Left cardiac atrium (tissue), 4 donors: ENCODE measurements around the gene SPRYD7. TPM values are rescaled to one million over a fixed set of nuclear protein-coding genes. Genes with fewer than 3 reads are reported as not detected.

Source experiments
- ATAC-seq, 2 donors: fragments of 200-7000 bp; cut with Tn5 transposase; one replicate each; pipeline ENCODE4 v1.9.1; 2020; ENCODE audit warnings: mild to moderate bottlenecking in 2 of 2, moderate library complexity in 2 of 2
- DNase-seq: peaks from one replicate; pipeline ENCODE4 v3.0.0-alpha.2; 2020
- intact Hi-C, 2 donors: fragments of 100-400 bp; cut with DNase I; formaldehyde crosslinking; loops; one replicate each; pipeline versions ENCODE4 v1.14.1 to v1.15.1; 2022 to 2023
- total RNA-seq, 2 donors: library from RNA; stranded (reverse); fragmentation: NEBNext Ultra II Directional; extraction: Animal tissue kit (Norgen Biotek cat#: 25700); gene quantifications; one replicate each; pipeline ENCODE4 v1.2.1, GENCODE V29; 2021
- donor health status: DM: no; HTN: yes; CAD: no.
- donor health status: DM: no; HTN: yes; CAD: no; lungs with severe emphysema.
- donor health status: DM: yes; HTN: yes; CAD: no.
- donor health status: Dilated cardiomyopathy.

Gene SPRYD7
- total RNA-seq, 2 donors from 2014 or later = 8.6 to 11.7 TPM

- ATAC-seq (no peak), DNase-seq (no peak)
- intact Hi-C loops = no loop called here
Measured at GRCh38 chr13:49874430-49874829, 61.7 kb downstream of the SPRYD7 start.

- intact Hi-C loops = no loop called here
- DNase-seq = no peak
Measured at GRCh38 chr13:49869519-49869918, 66.6 kb downstream of the SPRYD7 start.

GRCh38 chr13:49867834-49868233 is 68.3 kb downstream of the SPRYD7 start:
- DNase-seq (no peak), ATAC-seq (no peak)
- intact Hi-C loops = no loop called here

More at GRCh38 chr13:49869519-49869918, 66.6 kb downstream of the SPRYD7 start:
- ATAC-seq = no peak

- DNase-seq (no peak), ATAC-seq (no peak)
- intact Hi-C loops = no loop called here
Measured at GRCh38 chr13:49865218-49865617, 70.9 kb downstream of the SPRYD7 start.

GRCh38 chr13:49864509-49864908 is 71.6 kb downstream of the SPRYD7 start:
- ATAC-seq = no peak
- no peak for DNase-seq
- intact Hi-C loops = no loop called here

Other genes starting within 250 kb of the SPRYD7 start
- gene EBPL, start 244.9 kb downstream of the SPRYD7 start, total RNA-seq = 10 to 100 TPM; 11.5 to 12.5 TPM
- 10 to 100 TPM; 39.3 to 44.9 TPM for gene KPNA3, start 143.7 kb downstream of the SPRYD7 start, total RNA-seq
- gene TRIM13, start 60.7 kb upstream of the SPRYD7 start, total RNA-seq = 10 to 100 TPM; 19.5 to 19.6 TPM
- under 1 TPM in 1 of 2 donors, not detected in 1; 0.55 TPM for gene KCNRG, start 79.1 kb upstream of the SPRYD7 start, total RNA-seq